NCI-H2171 treated with DMSO at 0.1 percent for 48 hours (cell line): ENCODE data around the gene F11R.
"Not testable (repeated sequence)": the region's sequence is repeated elsewhere in the genome, so short reads cannot be mapped to it uniquely, and the experiment has no call there.

Experiments used
- DNase-seq: peaks from one replicate; lab custom pipeline; 2025; lab: John Stamatoyannopoulos, UW

The F11R gene

GRCh38 chr1:160971618-160972056 is 49.3 kb downstream of the F11R start:
- DNase-seq, result no peak

GRCh38 chr1:160963521-160963920 is 57.4 kb downstream of the F11R start:
- DNase-seq, result peak; percentile 49

GRCh38 chr1:160961419-160961818 is 59.5 kb downstream of the F11R start:
- no peak for DNase-seq

GRCh38 chr1:160956966-160957365 is 64.0 kb downstream of the F11R start:
- DNase-seq, result peak; percentile 28

- DNase-seq, result no peak
Measured at GRCh38 chr1:160954158-160955104, 66.5 kb downstream of the F11R start, which contains the start of gene ITLN2. Gene ITLN2, minus strand, starts transcription at chr1:160954809. Its CDS starts 68 bp downstream, at chr1:160954741.

GRCh38 chr1:160953030-160953429 is 67.9 kb downstream of the F11R start:
- DNase-seq, result no peak

GRCh38 chr1:160952129-160952510 is 68.8 kb downstream of the F11R start:
- no peak for DNase-seq

- no peak for DNase-seq
Measured at GRCh38 chr1:160951443-160952128, 69.4 kb downstream of the F11R start.

GRCh38 chr1:160950657-160951056 is 70.3 kb downstream of the F11R start:
- no peak for DNase-seq

GRCh38 chr1:160949881-160950280 is 71.1 kb downstream of the F11R start:
- DNase-seq, result no peak

- DNase-seq, result not testable (repeated sequence)
Measured at GRCh38 chr1:160949216-160949880, 71.6 kb downstream of the F11R start.

GRCh38 chr1:160947174-160947759 is 73.7 kb downstream of the F11R start:
- DNase-seq, result not testable (repeated sequence)

- DNase-seq, result not testable (repeated sequence)
Measured at GRCh38 chr1:160945881-160946280, 75.1 kb downstream of the F11R start.
